Activated gamma-delta T cell treated with anti-CD3 and anti-CD28 coated beads, Interleukin-2, amount 50 U/mL, for 16 hours (primary cell): ENCODE results near the gene ASCC3.
"Not testable (repeated sequence)": the region's sequence is repeated elsewhere in the genome, so short reads cannot be mapped to it uniquely, and the experiment has no call there.

ENCODE experiments used
- DNase-seq: peaks from one replicate; pipeline ENCODE4 v3.0.0-alpha.2; 2020; ENCODE audit warnings: low read depth

The ASCC3 gene

GRCh38 chr6:100880853-100881706 lies at the start of gene ASCC3:
Gene ASCC3, minus strand, starts transcription at chr6:100881329. Its CDS starts 13,332 bp downstream, at chr6:100867997.
- peak; percentile 85 for DNase-seq

- DNase-seq: no peak
Measured at GRCh38 chr6:100925749-100926148, 44.6 kb upstream of the ASCC3 start.

GRCh38 chr6:100924534-100925227 lies 43.6 kb upstream of the ASCC3 start:
- no peak for DNase-seq

- DNase-seq: no peak
Measured at GRCh38 chr6:100923481-100924165, 42.5 kb upstream of the ASCC3 start.

- no peak for DNase-seq
Measured at GRCh38 chr6:100920028-100920605, 39.0 kb upstream of the ASCC3 start.

- DNase-seq: no peak
Measured at GRCh38 chr6:100918152-100918551, 37.0 kb upstream of the ASCC3 start.

- DNase-seq: no peak
Measured at GRCh38 chr6:100915876-100916275, 34.7 kb upstream of the ASCC3 start.

- DNase-seq: no peak
Measured at GRCh38 chr6:100913400-100914276, 32.5 kb upstream of the ASCC3 start.

- DNase-seq: no peak
Measured at GRCh38 chr6:100906325-100906724, 25.2 kb upstream of the ASCC3 start.

GRCh38 chr6:100905067-100905466 lies 23.9 kb upstream of the ASCC3 start:
- no peak for DNase-seq

- DNase-seq: no peak
Measured at GRCh38 chr6:100904316-100904715, 23.2 kb upstream of the ASCC3 start.

- no peak for DNase-seq
Measured at GRCh38 chr6:100901582-100901981, 20.5 kb upstream of the ASCC3 start.

- DNase-seq: no peak
Measured at GRCh38 chr6:100899202-100899601, 18.1 kb upstream of the ASCC3 start.

GRCh38 chr6:100897671-100898070 lies 16.5 kb upstream of the ASCC3 start:
- DNase-seq: no peak

- no peak for DNase-seq
Measured at GRCh38 chr6:100893743-100894142, 12.6 kb upstream of the ASCC3 start.

- no peak for DNase-seq
Measured at GRCh38 chr6:100892693-100893092, 11.6 kb upstream of the ASCC3 start.

- DNase-seq: no peak
Measured at GRCh38 chr6:100892116-100892515, 11.0 kb upstream of the ASCC3 start.

- no peak for DNase-seq
Measured at GRCh38 chr6:100891079-100891478, 9.9 kb upstream of the ASCC3 start.

- DNase-seq: not testable (repeated sequence)
Measured at GRCh38 chr6:100890646-100891045, 9.5 kb upstream of the ASCC3 start.

- DNase-seq: no peak
Measured at GRCh38 chr6:100889351-100889750, 8.2 kb upstream of the ASCC3 start.

GRCh38 chr6:100886076-100886475 lies 4.9 kb upstream of the ASCC3 start:
- no peak for DNase-seq
